ENCODE results near the gene TMEM135.

DNA sequence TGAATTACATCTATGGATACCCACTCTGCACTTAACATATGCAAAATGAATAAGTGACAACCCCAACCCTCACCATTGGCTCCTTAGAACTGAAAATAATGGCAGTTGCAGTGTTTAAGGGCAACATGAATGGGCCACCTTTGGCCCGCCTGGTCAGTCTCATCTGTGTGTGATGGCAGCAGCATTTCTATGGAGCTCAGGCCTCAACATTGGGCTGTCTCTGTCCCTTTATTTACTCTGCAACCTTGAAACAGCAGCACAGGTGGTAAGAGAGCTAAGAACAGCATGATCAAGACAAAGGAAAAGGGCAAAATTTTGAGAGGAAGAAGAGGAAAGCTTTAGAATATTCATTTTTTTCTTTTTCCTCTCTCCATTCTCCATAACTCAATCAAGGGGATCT lies 38.3 kb upstream of the TMEM135 start:
- TF ChIP-seq CTCF (IDR thresholded peaks at IDR 0.05) = no peak
- no peak for TF ChIP-seq EZH2 (IDR thresholded peaks at IDR 0.05)
- TF ChIP-seq EZH2phosphoT487 (IDR thresholded peaks at IDR 0.05) = no peak

Data from neural progenitor cell (in vitro differentiated cells).